ENCODE results near the gene CPNE8.

DNA sequence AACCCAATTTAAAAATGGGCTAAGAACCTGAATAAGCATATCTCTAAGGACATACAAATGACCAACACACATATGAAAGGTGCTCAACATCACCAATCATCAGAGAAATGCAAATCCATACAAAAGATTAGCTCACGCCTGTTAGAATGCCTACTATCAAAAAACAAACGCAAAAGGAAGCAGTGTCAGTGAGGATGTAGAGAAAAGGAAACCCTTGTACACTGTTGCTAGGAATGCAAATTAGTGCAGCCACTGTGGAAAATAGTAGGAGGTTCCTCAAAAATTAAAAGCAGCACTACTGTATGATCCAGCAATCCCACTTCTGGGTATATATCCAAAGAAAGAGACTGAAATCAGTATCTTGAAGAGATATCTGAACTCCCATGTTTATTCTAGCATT is 133.0 kb downstream of the CPNE8 start:
- TF ChIP-seq, protein P1, sequence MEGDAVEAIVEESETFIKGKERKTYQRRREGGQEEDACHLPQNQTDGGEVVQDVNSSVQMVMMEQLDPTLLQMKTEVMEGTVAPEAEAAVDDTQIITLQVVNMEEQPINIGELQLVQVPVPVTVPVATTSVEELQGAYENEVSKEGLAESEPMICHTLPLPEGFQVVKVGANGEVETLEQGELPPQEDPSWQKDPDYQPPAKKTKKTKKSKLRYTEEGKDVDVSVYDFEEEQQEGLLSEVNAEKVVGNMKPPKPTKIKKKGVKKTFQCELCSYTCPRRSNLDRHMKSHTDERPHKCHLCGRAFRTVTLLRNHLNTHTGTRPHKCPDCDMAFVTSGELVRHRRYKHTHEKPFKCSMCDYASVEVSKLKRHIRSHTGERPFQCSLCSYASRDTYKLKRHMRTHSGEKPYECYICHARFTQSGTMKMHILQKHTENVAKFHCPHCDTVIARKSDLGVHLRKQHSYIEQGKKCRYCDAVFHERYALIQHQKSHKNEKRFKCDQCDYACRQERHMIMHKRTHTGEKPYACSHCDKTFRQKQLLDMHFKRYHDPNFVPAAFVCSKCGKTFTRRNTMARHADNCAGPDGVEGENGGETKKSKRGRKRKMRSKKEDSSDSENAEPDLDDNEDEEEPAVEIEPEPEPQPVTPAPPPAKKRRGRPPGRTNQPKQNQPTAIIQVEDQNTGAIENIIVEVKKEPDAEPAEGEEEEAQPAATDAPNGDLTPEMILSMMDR (optimal IDR thresholded peaks at IDR 0.05 in 1 of 3, IDR thresholded peaks at IDR 0.05 in 1 of 3, conservative IDR thresholded peaks at IDR 0.05 in 1 of 3; ENCODE audit: extremely low read depth in 1 of 3, insufficient read depth in 2 of 3, low read length in 3 of 3): no peak
- no peak for TF ChIP-seq EZH2 (IDR thresholded peaks at IDR 0.05; ENCODE audit: low read length)
